Measurements from ENCODE around the gene ASRGL1. TPM values are rescaled to one million over a fixed set of nuclear protein-coding genes. Genes with fewer than 3 reads are reported as not detected.

ASRGL1 gene
- 0.19 TPM in 1 of 2 replicates, not detected in the other for total RNA-seq

GRCh38 chr11:62337303-62338181 is at the start of gene ASRGL1:
TSS of gene ASRGL1 (plus strand) at chr11:62337448. CDS start at chr11:62337978, 530 bp downstream.

GRCh38 chr11:62298975-62299374 is 38.3 kb upstream of the ASRGL1 start, which contains the start of gene SCGB1D4:
TSS of gene SCGB1D4 (minus strand) at chr11:62299075. CDS start at chr11:62299010, 65 bp downstream.

GRCh38 chr11:62418733-62419132 is 81.5 kb downstream of the ASRGL1 start, which contains the start of gene SCGB1A1:
TSS of gene SCGB1A1 (plus strand) at chr11:62419033. CDS start at chr11:62419096, 63 bp downstream.

Other genes starting within 250 kb of the ASRGL1 start
- gene INCENP, start 213.4 kb upstream of the ASRGL1 start, total RNA-seq, result 19.2 and 38.0 TPM in 2 replicates
- not detected in 2 replicates for gene SCGB1D1, start 147.2 kb upstream of the ASRGL1 start, total RNA-seq
- not detected in 2 replicates for gene SCGB2A1, start 128.8 kb upstream of the ASRGL1 start, total RNA-seq
- gene SCGB1D2, start 95.2 kb upstream of the ASRGL1 start, total RNA-seq, result not detected in 2 replicates
- gene SCGB2A2, start 67.3 kb upstream of the ASRGL1 start, total RNA-seq, result not detected in 2 replicates
- gene SCGB1D4, start 38.4 kb upstream of the ASRGL1 start, total RNA-seq, result not detected in 2 replicates
- not detected in 2 replicates for gene SCGB1A1, start 81.6 kb downstream of the ASRGL1 start, total RNA-seq
- gene AHNAK, start 209.4 kb downstream of the ASRGL1 start, total RNA-seq, result 176 and 366 TPM in 2 replicates
- 1,936 and 2,201 TPM in 2 replicates for gene EEF1G, start 236.4 kb downstream of the ASRGL1 start, total RNA-seq